Nephron (organoid): ENCODE data around the gene XXYLT1.

Experiments
- H3K27ac Mint-ChIP-seq, 3 experiments: 2 replicates each; pipeline ENCODE4 v1.8.0; 2020; ENCODE audit warnings: mixed read lengths in 3 of 3, mild to moderate bottlenecking in 2 of 3, moderate library complexity in 1 of 3
- H3K27me3 Mint-ChIP-seq: 2 replicates; pipeline ENCODE4 v1.8.0; 2021; ENCODE audit warnings: low read depth, mild to moderate bottlenecking, moderate library complexity, mixed read lengths
- H3K36me3 Mint-ChIP-seq: 2 replicates; pipeline ENCODE4 v1.8.0; 2020; ENCODE audit warnings: low read depth, mixed read lengths
- H3K4me1 Mint-ChIP-seq: 2 replicates; pipeline ENCODE4 v1.8.0; 2020; ENCODE audit warnings: mixed read lengths
- H3K4me3 Mint-ChIP-seq, 3 experiments: 2 replicates each; pipeline ENCODE4 v1.8.0; 2020; ENCODE audit warnings: mild to moderate bottlenecking in 3 of 3, mixed read lengths in 3 of 3, moderate library complexity in 2 of 3
- H3K9me3 Mint-ChIP-seq: 2 replicates; pipeline ENCODE4 v1.8.0; 2020; ENCODE audit warnings: mixed read lengths
- CTCF ChIP-seq, 3 experiments: fragments of 200-600 bp; sonication (generic); IDR thresholded peaks; one replicate each; pipeline ENCODE4 v1.5.0; 2021; ENCODE audit warnings: antibody characterized with exemption in 3 of 3; ENCODE audit not compliant: unreplicated experiment in 3 of 3

Gene XXYLT1

DNA sequence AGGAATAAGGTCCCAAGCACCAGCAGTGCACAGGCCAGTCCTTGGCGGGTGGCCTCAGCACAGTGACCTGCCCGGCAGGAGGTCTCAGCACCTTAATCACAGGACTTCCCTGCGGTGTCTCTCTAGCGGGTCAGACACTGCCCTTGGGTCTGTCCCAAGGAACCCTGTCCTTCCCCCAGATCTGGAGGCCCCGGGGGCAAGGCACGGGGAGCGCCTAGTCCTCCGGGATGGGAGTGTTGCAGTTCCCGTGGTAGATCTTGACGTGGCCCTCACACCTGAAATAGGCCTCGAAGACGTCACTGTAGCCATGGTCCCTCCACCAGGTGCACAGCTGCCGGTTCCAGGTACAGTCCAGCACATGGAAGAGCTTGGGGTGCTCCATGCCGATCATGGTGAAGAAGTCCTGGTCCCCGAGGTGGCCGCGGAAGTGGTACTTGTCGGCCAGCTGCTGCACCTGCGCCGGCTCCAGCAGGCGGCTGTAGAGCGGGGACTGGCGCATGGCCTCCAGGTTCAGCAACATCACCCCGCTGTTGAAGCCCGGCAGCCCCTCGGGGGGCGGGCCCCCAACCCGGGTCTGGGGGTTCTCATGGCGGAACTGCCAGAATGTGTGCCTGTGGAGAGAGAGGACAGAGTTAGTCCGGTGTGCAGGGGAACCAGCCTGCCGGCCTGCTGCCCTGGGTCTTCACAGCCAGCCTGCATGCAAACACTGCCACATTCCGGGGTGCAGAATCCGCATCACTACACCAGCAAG lies 201.3 kb downstream of the XXYLT1 start:
- peaks cover 1% of the 10 kb centered on the region for H3K9me3 Mint-ChIP-seq
- peaks cover 42% of the 10 kb centered on the region for H3K36me3 Mint-ChIP-seq
- TF ChIP-seq CTCF (IDR thresholded peaks at IDR 0.05; ENCODE audit: unreplicated experiment in 3 of 3) = no peak
- H3K27me3 Mint-ChIP-seq = no peaks in the 10 kb centered on the region
- H3K4me1 Mint-ChIP-seq = peaks cover 12% of the 10 kb centered on the region
- no peak overlapping the region for H3K27ac Mint-ChIP-seq
- no peak overlapping the region for H3K4me3 Mint-ChIP-seq

GRCh38 chr3:195068084-195069080 lies 202.6 kb downstream of the XXYLT1 start:
- H3K27ac Mint-ChIP-seq = no peak overlapping the region
- no peak overlapping the region for H3K4me3 Mint-ChIP-seq
- peaks cover 22% of the 10 kb centered on the region for H3K4me1 Mint-ChIP-seq
- no peaks in the 10 kb centered on the region for H3K27me3 Mint-ChIP-seq
- peaks cover 2% of the 10 kb centered on the region for H3K9me3 Mint-ChIP-seq
- no peak for TF ChIP-seq CTCF (IDR thresholded peaks at IDR 0.05; ENCODE audit: unreplicated experiment in 3 of 3)
- peaks cover 45% of the 10 kb centered on the region for H3K36me3 Mint-ChIP-seq

GRCh38 chr3:195066441-195066841 lies 204.5 kb downstream of the XXYLT1 start:
- no peak overlapping the region for H3K27ac Mint-ChIP-seq
- H3K36me3 Mint-ChIP-seq = peaks cover 45% of the 10 kb centered on the region
- H3K9me3 Mint-ChIP-seq = peaks cover 2% of the 10 kb centered on the region
- TF ChIP-seq CTCF (IDR thresholded peaks at IDR 0.05; ENCODE audit: unreplicated experiment in 3 of 3) = no peak
- H3K4me3 Mint-ChIP-seq = no peak overlapping the region
- peaks cover 34% of the 10 kb centered on the region for H3K4me1 Mint-ChIP-seq
- H3K27me3 Mint-ChIP-seq = no peaks in the 10 kb centered on the region

DNA sequence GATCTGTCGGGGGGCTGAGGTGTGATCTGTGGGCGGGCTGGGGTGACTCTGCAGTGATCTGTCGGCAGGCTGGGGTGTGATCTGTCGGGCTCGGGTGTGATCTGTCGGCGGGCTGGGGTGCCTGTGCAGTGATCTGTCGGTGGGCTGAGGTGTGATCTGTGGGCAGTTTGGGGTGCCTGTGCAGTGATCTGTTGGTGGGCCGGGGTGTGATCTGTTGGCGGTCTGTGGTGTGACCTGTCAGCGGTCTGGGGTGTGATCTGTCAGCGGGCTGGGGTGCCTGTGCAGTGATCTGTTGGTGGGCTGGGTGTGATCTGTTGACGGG lies 205.1 kb downstream of the XXYLT1 start:
- peaks cover 2% of the 10 kb centered on the region for H3K9me3 Mint-ChIP-seq
- H3K27me3 Mint-ChIP-seq = no peaks in the 10 kb centered on the region
- H3K4me3 Mint-ChIP-seq = no peak overlapping the region
- no peak for TF ChIP-seq CTCF (IDR thresholded peaks at IDR 0.05; ENCODE audit: unreplicated experiment in 3 of 3)
- no peak overlapping the region for H3K27ac Mint-ChIP-seq
- H3K4me1 Mint-ChIP-seq = peaks cover 34% of the 10 kb centered on the region
- peaks cover 45% of the 10 kb centered on the region for H3K36me3 Mint-ChIP-seq

GRCh38 chr3:195065142-195065863 lies 205.7 kb downstream of the XXYLT1 start:
- Mint-ChIP-seq H3K4me1 (peaks cover 34% of the 10 kb centered on the region), H3K27ac (no peak overlapping the region), H3K27me3 (no peaks in the 10 kb centered on the region), H3K4me3 (no peak overlapping the region), H3K9me3 (peaks cover 2% of the 10 kb centered on the region), H3K36me3 (peaks cover 45% of the 10 kb centered on the region)
- no peak for TF ChIP-seq CTCF (IDR thresholded peaks at IDR 0.05; ENCODE audit: unreplicated experiment in 3 of 3)
